Prostate gland (tissue), 2 donors: ENCODE measurements around the gene PRKCD. TPM values are rescaled to one million over a fixed set of nuclear protein-coding genes. Genes with fewer than 3 reads are reported as not detected.

Experiments used
- DNase-seq: peaks from one replicate; pipeline ENCODE4 v3.0.0-alpha.2; 2019; ENCODE audit warnings: low spot score
- H3K27ac ChIP-seq, 2 donors: fragments of 200-600 bp; sonication (generic); 2 replicates each; pipeline ENCODE4 v1.5.1; 2017 to 2019
- H3K27me3 ChIP-seq: fragments of 200-600 bp; sonication (generic); replicated peaks from 2 replicates; pipeline ENCODE4 v1.5.1; 2019; ENCODE audit not compliant: insufficient read depth
- H3K36me3 ChIP-seq, 2 donors: fragments of 200-600 bp; sonication (generic); 1 replicate in 1 of 2; 2 replicates in 1 of 2; pipeline versions ENCODE4 v1.5.1 to v1.8.1; 2017 to 2019
- H3K4me1 ChIP-seq: fragments of 200-600 bp; sonication (generic); replicated peaks from 2 replicates; pipeline ENCODE4 v1.5.1; 2019
- H3K4me3 ChIP-seq, 2 donors: fragments of 200-600 bp; sonication (generic); 2 replicates each; pipeline ENCODE4 v1.5.1; 2017 to 2019
- H3K9me3 ChIP-seq: fragments of 200-600 bp; sonication (generic); 2 replicates; pipeline ENCODE4 v1.5.1; 2017
- CTCF ChIP-seq, 4 experiments: fragments of 200-600 bp in 2 of 4; fragments of 450-650 bp in 2 of 4; sonication (generic) in 2 of 4; IDR thresholded peaks; 1 replicate in 3 of 4; 2 replicates in 1 of 4; pipeline ENCODE4 v1.5.1; 2016 to 2019; ENCODE audit warnings: antibody characterized with exemption in 4 of 4, mild to moderate bottlenecking in 2 of 4, moderate library complexity in 2 of 4
- POLR2A ChIP-seq: fragments of 450-650 bp; IDR thresholded peaks from one replicate; pipeline ENCODE4 v1.6.1; 2016; ENCODE audit warnings: antibody characterized with exemption, mild to moderate bottlenecking
- POLR2AphosphoS5 ChIP-seq: sonication (generic); formaldehyde crosslinking; IDR thresholded peaks from one replicate; pipeline ENCODE4 v1.6.1; 2017; ENCODE audit warnings: antibody characterized with exemption
- WGBS: methylation state at CpG from one replicate; pipeline ENCODE4 v1.1.5; 2018; 5-methylcytosine and 5-hydroxymethylcytosine counted together
- intact Hi-C: fragments of 100-400 bp; cut with DNase I; formaldehyde crosslinking; loops from one replicate; pipeline ENCODE4 v1.14.2; 2022
- total RNA-seq, 2 donors: library from RNA; depleted of rRNA; stranded (reverse); fragments of >200 nt; gene quantifications; one replicate each; pipeline ENCODE4 v1.1.0, GENCODE V29; 2016

Gene PRKCD
- total RNA-seq, 2 donors from 2014 or later, result 33.4 to 57.9 TPM

GRCh38 chr3:53200501-53201498 lies 39.8 kb downstream of the PRKCD start:
- 87% methylated on average over 19 of the region's 19 CpGs for WGBS
- intact Hi-C loops, result no loop called here
- H3K9me3 ChIP-seq, result no peaks in the 10 kb centered on the region
- H3K4me3 ChIP-seq, result no peak overlapping the region
- no peak for TF ChIP-seq POLR2A
- no peak for TF ChIP-seq CTCF (IDR thresholded peaks at IDR 0.05)
- TF ChIP-seq POLR2AphosphoS5, result no peak
- no peak for DNase-seq
- H3K27ac ChIP-seq, result no peak overlapping the region
- H3K36me3 ChIP-seq, result no peaks in the 10 kb centered on the region
- H3K4me1 ChIP-seq, result no peaks in the 10 kb centered on the region
- no peaks in the 10 kb centered on the region for H3K27me3 ChIP-seq

- no peak overlapping the region for H3K4me3 ChIP-seq
- 68% methylated on average over 14 of the region's 14 CpGs for WGBS
- no peak overlapping the region for H3K27ac ChIP-seq
- intact Hi-C loops, result no loop called here
- H3K4me1 ChIP-seq, result no peaks in the 10 kb centered on the region
- no peak for TF ChIP-seq CTCF (IDR thresholded peaks at IDR 0.05)
- TF ChIP-seq POLR2AphosphoS5, result no peak
- TF ChIP-seq POLR2A, result no peak
- H3K27me3 ChIP-seq, result no peaks in the 10 kb centered on the region
- no peaks in the 10 kb centered on the region for H3K9me3 ChIP-seq
- DNase-seq, result no peak
- no peaks in the 10 kb centered on the region for H3K36me3 ChIP-seq
Measured at GRCh38 chr3:53202331-53203015, 41.5 kb downstream of the PRKCD start.

GRCh38 chr3:53211706-53212702 lies 51.0 kb downstream of the PRKCD start:
- no peak for TF ChIP-seq CTCF (IDR thresholded peaks at IDR 0.05)
- no peak for TF ChIP-seq POLR2AphosphoS5
- TF ChIP-seq POLR2A, result no peak
- WGBS, result 79% methylated on average over 9 of the region's 9 CpGs

GRCh38 chr3:53213276-53213675 lies 52.3 kb downstream of the PRKCD start:
- intact Hi-C loops, result no loop called here
- no peak overlapping the region for H3K27ac ChIP-seq
- H3K4me1 ChIP-seq, result no peaks in the 10 kb centered on the region
- H3K27me3 ChIP-seq, result no peaks in the 10 kb centered on the region
- 92% methylated on average over 7 of the region's 7 CpGs for whole genome bisulfite sequencing
- TF ChIP-seq POLR2A, result no peak
- no peak for TF ChIP-seq CTCF (IDR thresholded peaks at IDR 0.05)
- TF ChIP-seq POLR2AphosphoS5, result no peak
- H3K4me3 ChIP-seq, result no peak overlapping the region
- no peaks in the 10 kb centered on the region for H3K9me3 ChIP-seq
- no peak for DNase-seq
- no peaks in the 10 kb centered on the region for H3K36me3 ChIP-seq

More at GRCh38 chr3:53211706-53212702, 51.0 kb downstream of the PRKCD start:
- Histone ChIP-seq H3K27me3 (no peaks in the 10 kb centered on the region), H3K27ac (no peak overlapping the region), H3K36me3 (no peaks in the 10 kb centered on the region), H3K4me1 (no peaks in the 10 kb centered on the region), H3K4me3 (no peak overlapping the region), H3K9me3 (no peaks in the 10 kb centered on the region)
- no peak for DNase-seq
- intact Hi-C loops, result no loop called here
